GM21367 (cell line): Measurements from ENCODE around the gene KRTAP10-9.
"Not testable (repeated sequence)": the region's sequence is repeated elsewhere in the genome, so short reads cannot be mapped to it uniquely, and the experiment has no call there.

ENCODE experiments used
- ATAC-seq: cut with Tn5 transposase; IDR thresholded peaks from one replicate; pipeline ENCODE4 v1.9.1; 2021; ENCODE audit not compliant: unreplicated experiment

The KRTAP10-9 gene

DNA sequence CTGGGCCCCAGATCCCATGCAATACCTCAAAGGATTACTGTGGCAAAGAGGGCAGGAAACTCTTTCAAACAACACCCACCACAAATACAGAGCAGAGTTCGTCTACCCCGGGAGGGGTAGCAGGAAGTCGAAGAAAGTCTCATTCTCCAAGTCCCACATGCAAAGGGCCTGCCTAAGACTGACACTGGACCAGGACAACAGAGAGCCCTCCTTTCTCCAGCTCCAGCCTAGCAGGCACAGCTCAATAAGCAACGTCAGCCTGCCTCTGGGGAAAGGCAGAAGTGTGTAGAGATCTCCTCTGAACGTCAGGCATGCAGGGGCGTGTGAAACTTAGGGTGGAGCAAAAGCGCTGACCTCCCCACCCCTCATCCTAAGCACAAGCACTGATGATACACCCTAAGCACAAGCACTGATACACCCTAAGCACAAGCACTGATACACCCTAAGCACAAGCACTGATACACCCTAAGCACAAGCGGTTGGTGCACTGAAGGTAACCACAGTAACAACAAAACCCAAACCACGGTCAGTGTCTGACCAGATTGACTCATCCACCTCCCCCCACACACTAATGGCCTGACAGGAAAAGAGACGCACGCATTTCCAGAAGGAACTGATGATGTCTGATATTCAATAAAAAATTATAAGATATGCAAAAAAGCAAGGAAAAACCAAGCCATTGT, 32.2 kb downstream of the KRTAP10-9 start:
- ATAC-seq, result no peak

DNA sequence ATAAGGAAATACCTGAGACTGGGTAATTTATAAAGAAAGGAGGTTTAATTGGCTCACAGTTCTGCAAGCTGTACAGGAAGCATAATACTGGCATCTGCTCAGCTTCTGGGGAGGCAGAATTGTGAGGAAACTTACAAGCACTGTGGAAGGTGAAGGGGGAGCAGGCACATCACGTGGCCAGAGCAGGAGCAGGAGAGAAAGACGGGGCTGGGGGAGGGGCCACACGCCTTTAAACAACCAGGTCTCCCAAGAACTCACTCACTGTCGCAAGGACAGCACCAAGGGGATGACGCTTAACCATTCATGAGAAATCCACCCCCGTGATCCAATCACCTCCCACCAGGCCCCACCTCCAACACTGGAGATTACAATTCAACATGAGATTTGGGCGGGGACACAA, 34.7 kb downstream of the KRTAP10-9 start:
- ATAC-seq, result not testable (repeated sequence)

DNA sequence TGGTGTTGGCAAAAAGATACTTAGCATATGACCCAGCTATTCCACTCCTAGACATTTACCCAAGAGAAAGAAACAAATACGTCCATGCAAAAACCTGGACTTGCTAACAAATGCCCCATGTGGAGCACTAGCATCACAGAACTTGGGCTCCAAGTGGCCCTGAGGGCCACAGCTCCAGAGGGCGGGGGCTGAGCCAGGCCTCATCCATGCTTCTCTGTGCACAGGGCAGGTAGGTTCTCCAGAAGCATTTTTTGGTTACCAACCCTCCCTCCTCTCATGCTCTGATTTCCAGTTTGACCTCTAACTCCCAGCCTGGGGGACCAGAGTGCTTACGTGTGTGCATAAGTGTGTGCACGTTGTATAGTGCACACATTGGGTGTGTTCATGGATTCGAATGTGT, 37.8 kb downstream of the KRTAP10-9 start:
- no peak for ATAC-seq

DNA sequence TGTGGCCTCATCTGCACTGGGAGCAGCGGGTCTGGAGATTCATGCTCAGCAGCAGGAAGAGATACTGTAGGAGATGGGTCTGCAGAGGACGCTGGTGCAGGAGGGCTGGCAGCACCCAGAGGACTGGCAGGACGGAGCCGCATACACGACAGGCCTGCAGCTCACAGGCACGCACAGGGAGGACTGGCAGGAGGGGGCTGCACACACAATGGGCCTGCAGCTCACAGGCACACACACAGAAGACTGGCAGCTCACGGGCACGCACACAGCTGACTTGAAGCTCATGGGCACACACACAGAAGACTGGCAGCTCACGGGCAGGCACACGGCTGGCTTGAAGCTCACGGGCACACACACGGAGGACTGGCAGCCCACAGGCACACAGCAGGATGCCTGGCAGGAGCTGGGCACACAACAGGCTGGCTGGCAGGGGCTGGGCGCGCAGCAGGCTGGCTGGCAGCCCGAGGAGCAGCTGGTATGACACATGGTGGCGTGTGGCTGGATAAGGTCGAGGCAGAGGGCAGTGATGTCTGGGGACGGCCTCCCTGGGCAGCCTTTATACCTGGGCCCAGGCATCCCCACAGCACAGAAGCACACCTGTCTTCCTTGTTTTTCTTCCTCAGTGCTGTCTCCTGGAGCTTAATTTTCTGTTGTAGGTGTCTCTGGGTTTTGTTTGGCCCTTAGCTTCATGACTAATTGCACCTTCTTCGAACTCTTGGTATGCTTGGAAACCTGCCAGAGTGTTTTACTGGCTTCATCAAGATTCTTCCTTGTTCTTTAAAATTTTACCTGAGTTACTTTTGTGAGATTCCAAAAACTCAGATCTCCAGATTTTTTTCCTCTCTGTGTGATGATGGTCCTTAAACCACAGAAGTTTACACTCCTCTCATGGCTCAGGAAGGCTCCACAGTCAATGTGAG, 39.8 kb downstream of the KRTAP10-9 start, which contains the start of gene KRTAP12-2:
KRTAP12-2 (minus strand) TSS at position 527 of the 920 bp plus-strand sequence; CDS start at position 486, 41 bp downstream.
- ATAC-seq, result no peak

DNA sequence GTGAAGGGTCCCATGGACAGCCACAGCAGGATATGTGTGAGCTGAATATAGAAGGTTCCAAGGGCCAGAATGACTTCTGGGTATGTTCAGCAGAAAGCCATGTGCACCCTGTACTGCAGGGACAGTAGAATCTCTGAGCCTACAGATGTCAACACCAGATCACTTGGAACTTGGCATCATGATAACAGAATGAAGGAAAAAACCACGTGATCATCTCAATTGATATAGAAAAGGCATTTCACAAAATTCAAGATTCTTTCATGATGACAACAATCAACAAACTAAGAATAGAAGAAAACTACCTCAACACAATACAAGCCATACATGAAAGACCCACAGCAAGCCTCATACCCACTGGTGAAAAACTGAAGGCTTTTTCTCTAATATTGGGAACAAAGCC, 40.7 kb downstream of the KRTAP10-9 start:
- no peak for ATAC-seq

DNA sequence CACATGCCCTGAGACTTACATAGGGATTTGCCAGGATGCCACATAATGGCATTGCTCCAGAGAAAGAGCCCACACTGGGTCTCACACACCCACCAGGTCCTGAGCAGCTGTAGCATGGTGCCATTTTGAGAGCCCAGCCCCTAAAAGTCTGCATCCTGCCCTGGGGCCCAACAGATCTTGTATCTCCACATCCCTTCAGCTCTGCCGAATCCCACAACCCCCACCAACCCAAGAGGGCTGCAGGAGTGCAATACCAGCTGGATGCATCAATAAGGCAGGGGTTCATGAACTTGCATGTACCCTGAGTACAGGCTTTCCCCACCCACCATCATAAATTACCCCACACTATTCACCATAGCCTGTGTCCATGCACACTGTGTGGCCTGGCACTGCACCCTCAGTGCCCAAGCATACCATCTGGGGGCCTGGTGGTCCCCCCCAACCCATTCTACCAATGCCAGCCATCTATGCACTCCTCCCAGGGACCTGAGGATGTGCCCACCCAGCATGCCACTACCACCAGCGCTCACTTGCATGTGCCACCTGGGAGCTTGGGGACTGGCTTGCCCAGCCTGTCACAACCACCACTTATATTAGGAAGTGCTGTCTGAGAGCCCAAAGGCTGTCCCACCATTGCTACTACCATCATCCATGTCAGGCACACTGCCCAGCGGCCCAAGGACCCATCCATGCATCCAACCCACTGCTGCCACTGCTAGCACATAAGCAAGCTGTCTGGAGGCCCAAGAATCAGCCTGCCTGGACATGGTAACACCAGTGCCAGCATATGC, 43.9 kb downstream of the KRTAP10-9 start:
- no peak for ATAC-seq

DNA sequence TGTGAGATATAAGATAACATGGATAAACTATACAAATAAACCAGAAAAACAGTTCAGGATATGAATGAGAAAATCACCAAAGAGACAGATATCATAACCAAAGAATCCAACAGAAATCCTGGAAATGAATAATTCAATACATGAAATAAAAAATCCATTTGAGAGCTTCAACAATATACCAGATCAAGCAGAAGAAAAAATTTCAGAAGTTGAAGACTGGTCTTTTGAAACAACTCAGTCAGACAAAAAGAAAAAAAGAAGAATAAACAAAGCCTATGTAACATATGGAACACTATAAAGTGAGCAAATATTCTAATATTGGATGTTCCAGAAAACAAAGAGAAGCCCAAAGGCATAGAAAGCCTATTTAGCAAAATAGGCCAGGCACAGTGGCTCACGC, 45.0 kb downstream of the KRTAP10-9 start:
- ATAC-seq, result no peak

DNA sequence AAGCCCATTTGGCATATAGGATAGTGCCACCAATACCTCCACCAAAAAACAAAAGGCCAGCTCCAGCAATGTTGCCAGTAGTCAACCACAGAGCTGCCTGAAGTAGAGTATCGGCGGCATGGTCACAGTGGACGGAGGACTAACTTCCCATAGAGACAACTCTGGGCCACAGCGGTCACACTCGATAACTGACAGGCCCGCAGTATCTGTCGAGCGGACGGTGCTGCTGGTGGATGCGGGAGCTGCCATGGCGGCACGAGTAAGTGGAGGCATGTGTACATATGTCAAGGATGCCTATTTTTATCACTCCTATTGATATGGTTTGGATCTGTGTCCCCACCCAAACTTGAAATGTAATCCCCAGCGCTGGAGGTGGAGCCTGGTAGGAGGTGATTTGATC, 51.0 kb downstream of the KRTAP10-9 start:
- ATAC-seq, result no peak
